K562 (cell line): ENCODE data around the gene CACNG1. TPM values are rescaled to one million over a fixed set of nuclear protein-coding genes. Genes with fewer than 3 reads are reported as not detected.

Experiments
- ATAC-seq: fragments of 200-7000 bp; cut with Tn5 transposase; 3 replicates; pipeline ENCODE4 v1.9.1; 2020; ENCODE audit warnings: moderate library complexity
- BruUV-seq: library from RNA; stranded (reverse); fragments of 400-500 nt; replicated peaks from 2 replicates; lab custom pipeline; 2021; lab: Mats Ljungman, UMichigan
- CTCF ChIA-PET: fragments of 300-600 bp; formaldehyde crosslinking; extraction: SDS; loops from one replicate; lab custom pipeline; 2021; ENCODE audit warnings: low intra/inter-chr PET ratio; lab: Yijun Ruan, JAX
- POLR2A ChIA-PET: fragments of 300-600, 350-650 bp; sonication (Branson Sonifier 250); formaldehyde crosslinking; extraction: SDS; loops from one replicate; lab custom pipeline; 2021; ENCODE audit warnings: antibody characterized with exemption, inconsistent platforms; lab: Yijun Ruan, JAX
- DNase-seq, 4 experiments: peaks; one replicate each; pipeline versions ENCODE4 v3.0.0 to v3.0.0-alpha.2; 2011 to 2018; ENCODE audit warnings: low spot score in 3 of 4, mixed read lengths in 3 of 4; ENCODE audit errors: extremely low read depth in 1 of 4
- FAIRE-seq: peaks from 2 replicates; lab custom pipeline; 2011; peaks lifted over from hg19 to GRCh38; lab: Jason Lieb, UNC
- H2AFZ ChIP-seq: 2 replicates; pipeline ENCODE4 v1.6.0; 2011; ENCODE audit warnings: low read depth, low read length, control low read depth, inconsistent platforms
- H3K27ac ChIP-seq: fragments of 200-600 bp; 3 replicates; pipeline ENCODE4 v1.8.0; 2011; ENCODE audit warnings: low read depth, mild to moderate bottlenecking, control low read depth, inconsistent platforms, low read length, moderate library complexity, mixed read lengths; ENCODE audit errors: extremely low read depth
- H3K27me3 ChIP-seq, 2 experiments: fragments of 300-600 bp in 1 of 2; 2 replicates in 1 of 2; 3 replicates in 1 of 2; pipeline versions ENCODE4 v1.6.0 to v1.8.0; 2011; ENCODE audit warnings: inconsistent platforms in 2 of 2, low read length in 2 of 2, mild to moderate bottlenecking in 1 of 2, mixed read lengths in 1 of 2, moderate library complexity in 1 of 2; ENCODE audit not compliant: control insufficient read depth in 2 of 2, insufficient read depth in 2 of 2
- H3K36me3 ChIP-seq: fragments of 300-600 bp; 3 replicates; pipeline ENCODE4 v1.8.0; 2011; ENCODE audit warnings: mild to moderate bottlenecking, low read length, inconsistent platforms; ENCODE audit not compliant: control insufficient read depth, insufficient read depth
- H3K4me1 ChIP-seq, 2 experiments: fragments of 200-600 bp in 1 of 2; replicated peaks in 1 of 2; 2 replicates in 1 of 2; 3 replicates in 1 of 2; pipeline versions ENCODE4 v1.5.1 to v1.8.0; 2011; ENCODE audit warnings: inconsistent platforms in 2 of 2, low read length in 2 of 2, mild to moderate bottlenecking in 1 of 2, mixed read lengths in 1 of 2, moderate library complexity in 1 of 2; ENCODE audit not compliant: control insufficient read depth in 2 of 2, insufficient read depth in 2 of 2
- H3K4me2 ChIP-seq: 2 replicates; pipeline ENCODE4 v1.6.1; 2011; ENCODE audit warnings: low read length, control low read depth, inconsistent platforms, mixed read lengths; ENCODE audit not compliant: insufficient read depth
- H3K4me3 ChIP-seq: fragments of 200-600 bp; sonication (generic), shearing (Covaris generic); 2 replicates; pipeline ENCODE4 v1.5.1; 2016; ENCODE audit warnings: control low read depth, inconsistent platforms
- H3K79me2 ChIP-seq: fragments of 200-600 bp; 3 replicates; pipeline ENCODE4 v1.8.0; 2011; ENCODE audit warnings: low read length, inconsistent platforms; ENCODE audit not compliant: control insufficient read depth, insufficient read depth
- H3K9ac ChIP-seq, 2 experiments: 2 replicates each; pipeline versions ENCODE4 v1.6.0 to v1.6.1; 2011; ENCODE audit warnings: low read depth in 2 of 2, low read length in 2 of 2, control low read depth in 1 of 2, inconsistent platforms in 1 of 2, mild to moderate bottlenecking in 1 of 2, mixed read lengths in 1 of 2; ENCODE audit not compliant: insufficient read depth in 1 of 2
- H3K9me1 ChIP-seq: one replicate; pipeline ENCODE4 v1.6.0; 2011; ENCODE audit warnings: inconsistent platforms, mild to moderate bottlenecking, low read length, moderate library complexity; ENCODE audit not compliant: control insufficient read depth, insufficient read depth
- H3K9me3 ChIP-seq: replicated peaks from 2 replicates; pipeline ENCODE4 v1.5.1; 2011; ENCODE audit warnings: low read depth, low read length, inconsistent platforms; ENCODE audit not compliant: control insufficient read depth, insufficient read depth
- H4K20me1 ChIP-seq: replicated peaks from 2 replicates; pipeline ENCODE4 v1.6.1; 2011; ENCODE audit warnings: low read length, inconsistent platforms, mixed read lengths; ENCODE audit not compliant: control insufficient read depth, insufficient read depth
- CBFA2T3 ChIP-seq: fragments of 450-650 bp; IDR thresholded peaks from 2 replicates; pipeline ENCODE4 v1.6.1; 2017
- GABPB2 ChIP-seq: fragments of 250-450 bp; sonication (Bioruptor Pico); conservative IDR thresholded peaks from 2 replicates; pipeline ENCODE4 v1.5.1; 2021; ENCODE audit warnings: mild to moderate bottlenecking
- HBP1 ChIP-seq: fragments of 450-650 bp; formaldehyde crosslinking; IDR thresholded peaks from 2 replicates; pipeline ENCODE4 v1.4.0; 2022; ENCODE audit warnings: missing genetic modification characterization
- NR4A1 ChIP-seq, 2 experiments: fragments of 250-450 bp in 1 of 2; fragments of 450-650 bp in 1 of 2; sonication (Bioruptor Pico) in 1 of 2; IDR thresholded peaks; 2 replicates each; pipeline versions ENCODE4 v1.4.0 to v1.6.1; 2016 to 2020; ENCODE audit warnings: mild to moderate bottlenecking in 2 of 2, missing compliant biosample characterization in 1 of 2, missing genetic modification characterization in 1 of 2, moderate library complexity in 1 of 2
- RHOXF2B ChIP-seq: fragments of 250-450 bp; sonication (Bioruptor Pico); conservative IDR thresholded peaks from 2 replicates; pipeline ENCODE4 v1.5.1; 2021
- SAFB2 ChIP-seq: fragments of 200-400 bp; formaldehyde crosslinking; IDR thresholded peaks from 2 replicates; pipeline ENCODE4 v1.6.1; 2018; ENCODE audit warnings: borderline replicate concordance, low read length, low read depth, moderate library complexity; ENCODE audit not compliant: severe bottlenecking
- ZNF57 ChIP-seq: fragments of 450-650 bp; formaldehyde crosslinking; IDR thresholded peaks from 2 replicates; pipeline ENCODE4 v1.4.0; 2020; ENCODE audit warnings: mild to moderate bottlenecking, moderate library complexity
- WGBS: fragments of 100-300 bp; shearing (Covaris generic); methylation state at CpG from one replicate; pipeline ENCODE4 v1.1.6; 2016; ENCODE audit warnings: low coverage, mixed read lengths; ENCODE audit not compliant: insufficient coverage; ENCODE audit errors: missing lambda C conversion rate; 5-methylcytosine and 5-hydroxymethylcytosine counted together
- in situ Hi-C: fragments of 300-500 bp; cut with MboI; formaldehyde crosslinking; loops from 4 replicates; pipeline ENCODE4 v1.15.0; 2018; ENCODE audit warnings: inconsistent platforms, mixed read lengths
- intact Hi-C: fragments of 100-400 bp; cut with micrococcal nuclease; formaldehyde crosslinking; loops from 2 replicates; pipeline ENCODE4 v1.14.2; 2022
- polyA plus RNA-seq, 8 experiments: library from polyadenylated mRNA; depleted of rRNA in 4 of 8; stranded (reverse) in 5 of 8; unstranded in 3 of 8; fragments of >200 nt; fragmentation: Nextera tagmentation in 2 of 8; fragmentation: Illumina TruSeq in 1 of 8; extraction: Ambion mirVana in 2 of 8; extraction: Trizol in 1 of 8; gene quantifications; 2 replicates each; pipeline versions ENCODE4 v1.2.1 to v1.2.3, GENCODE V29; 2011 to 2014; ENCODE audit warnings: inconsistent platforms in 1 of 8, missing spikeins in 1 of 8
- total RNA-seq, 7 experiments: library from RNA; depleted of rRNA in 6 of 7; stranded (reverse); fragments of >200 nt in 6 of 7; fragmentation: Illumina TruSeq in 2 of 7; extraction: Trizol in 2 of 7; gene quantifications; 2 replicates each; pipeline versions ENCODE4 v1.2.1 to v1.2.3, GENCODE V29; 2011 to 2021; ENCODE audit warnings: low replicate concordance in 1 of 7

CACNG1 gene
- total and polyA plus RNA-seq, 9 of the 15 experiments (the other 6 are each of a cell fraction or from before 2014, with no cell fraction given), result not detected

- FAIRE-seq, result no peak
- no peak for TF ChIP-seq ZNF57 (CRISPR knock-in tag)
- no peak for TF ChIP-seq RHOXF2B (CRISPR knock-in tag)
- TF ChIP-seq HBP1 (CRISPR knock-in tag), result no peak
- TF ChIP-seq SAFB2, result no peak
- TF ChIP-seq NR4A1 (CRISPR knock-in tag; IDR thresholded peaks at IDR 0.05), result no peak
- no peak for TF ChIP-seq NR4A1 (tag; IDR thresholded peaks at IDR 0.05)
- TF ChIP-seq GABPB2 (CRISPR knock-in tag), result no peak
- TF ChIP-seq CBFA2T3, result no peak
- POLR2A ChIA-PET, result interaction anchor here (1.0 kb wide), 1 partner anchor 85 kb away, joined by 3 read pairs; no protein-coding TSS in a partner anchor
Measured at GRCh38 chr17:67040652-67041051, 3.7 kb upstream of the CACNG1 start.

More at GRCh38 chr17:67040652-67041051, 3.7 kb upstream of the CACNG1 start:
- Histone ChIP-seq H3K27me3 (peaks cover 29 to 64% of the 10 kb centered on the region in 2 experiments), H3K27ac (no peak overlapping the region), H3K9me3 (no peaks in the 10 kb centered on the region), H3K9me1 (no peaks in the 10 kb centered on the region), H3K4me1 (peaks cover 0 to 8% of the 10 kb centered on the region in 2 experiments; a peak in 2 of 5 replicates), H3K79me2 (no peaks in the 10 kb centered on the region), H2AFZ (no peak overlapping the region), H3K4me3 (no peak overlapping the region), H3K9ac (no peak overlapping the region), H4K20me1 (no peaks in the 10 kb centered on the region), H3K36me3 (no peaks in the 10 kb centered on the region), H3K4me2 (no peak overlapping the region)
- intact Hi-C loops, result no loop called here
- CTCF ChIA-PET, result no interaction called here
- WGBS, result 0% methylated on average over 6 of the region's 6 CpGs
- ATAC-seq, result no peak
- in situ Hi-C loops, result no loop called here
- BruUV-seq, result no TSS peak
- no peak for DNase-seq
